SU-DHL-6 (cell line): ENCODE measurements around the gene ITPK1.

ENCODE experiments used
- EZH2phosphoT487 ChIP-seq: fragments of 200-600 bp; sonication (generic), shearing (Covaris generic); conservative IDR thresholded peaks from 2 replicates; pipeline ENCODE4 v1.6.1; 2018; ENCODE audit warnings: mild to moderate bottlenecking, antibody characterized with exemption, low read length, moderate library complexity, mixed read lengths
- TF ChIP-seq, protein P1 (sequence below): fragments of 200-600 bp; sonication (generic); IDR thresholded peaks from one replicate; pipeline ENCODE4 v1.5.1; 2017; ENCODE audit warnings: antibody characterized with exemption, mild to moderate bottlenecking, low read length, moderate library complexity; ENCODE audit not compliant: insufficient read depth, poor library complexity, severe bottlenecking

DNA sequence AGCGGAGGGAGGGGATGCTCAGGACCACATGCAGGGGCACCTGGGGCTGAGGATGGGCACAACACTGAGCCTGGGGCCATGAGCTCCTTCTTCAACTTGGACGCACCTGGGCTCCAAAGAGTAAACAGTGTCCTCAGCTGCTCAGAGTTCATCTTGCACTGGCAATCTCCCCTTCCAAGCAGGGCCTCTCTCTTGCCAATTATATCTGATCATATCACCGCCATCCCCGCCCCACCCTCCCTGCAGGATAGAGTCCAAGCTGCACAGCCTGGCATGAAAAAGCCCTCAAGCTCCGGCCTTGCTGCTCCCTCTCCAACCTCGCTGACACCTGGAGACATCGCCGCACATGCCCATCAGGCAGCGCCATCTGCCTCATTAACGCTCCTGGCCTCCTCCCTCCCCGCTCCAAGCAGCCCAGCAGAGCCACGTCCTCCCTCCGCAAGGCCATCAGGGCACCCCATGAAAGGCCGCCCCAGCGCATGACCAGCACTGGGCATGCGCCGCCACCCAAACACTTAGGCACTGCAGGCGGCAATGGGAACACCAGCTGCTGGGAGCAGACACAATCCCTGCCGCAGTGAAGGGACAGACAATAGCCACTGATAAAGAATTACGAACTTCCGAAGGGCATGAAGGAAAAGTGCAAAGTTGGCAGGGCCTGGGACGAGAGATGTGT is 103.9 kb downstream of the ITPK1 start:
- TF ChIP-seq, protein P1, sequence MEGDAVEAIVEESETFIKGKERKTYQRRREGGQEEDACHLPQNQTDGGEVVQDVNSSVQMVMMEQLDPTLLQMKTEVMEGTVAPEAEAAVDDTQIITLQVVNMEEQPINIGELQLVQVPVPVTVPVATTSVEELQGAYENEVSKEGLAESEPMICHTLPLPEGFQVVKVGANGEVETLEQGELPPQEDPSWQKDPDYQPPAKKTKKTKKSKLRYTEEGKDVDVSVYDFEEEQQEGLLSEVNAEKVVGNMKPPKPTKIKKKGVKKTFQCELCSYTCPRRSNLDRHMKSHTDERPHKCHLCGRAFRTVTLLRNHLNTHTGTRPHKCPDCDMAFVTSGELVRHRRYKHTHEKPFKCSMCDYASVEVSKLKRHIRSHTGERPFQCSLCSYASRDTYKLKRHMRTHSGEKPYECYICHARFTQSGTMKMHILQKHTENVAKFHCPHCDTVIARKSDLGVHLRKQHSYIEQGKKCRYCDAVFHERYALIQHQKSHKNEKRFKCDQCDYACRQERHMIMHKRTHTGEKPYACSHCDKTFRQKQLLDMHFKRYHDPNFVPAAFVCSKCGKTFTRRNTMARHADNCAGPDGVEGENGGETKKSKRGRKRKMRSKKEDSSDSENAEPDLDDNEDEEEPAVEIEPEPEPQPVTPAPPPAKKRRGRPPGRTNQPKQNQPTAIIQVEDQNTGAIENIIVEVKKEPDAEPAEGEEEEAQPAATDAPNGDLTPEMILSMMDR, result no peak
- TF ChIP-seq EZH2phosphoT487, result no peak
